IgD-negative memory B cell (primary cell): ENCODE results near the gene ACE2. TPM values are rescaled to one million over a fixed set of nuclear protein-coding genes. Genes with fewer than 3 reads are reported as not detected.

Experiments
- H3K27ac Mint-ChIP-seq, 3 donors: one replicate each; pipeline ENCODE4 v1.8.0; 2020 to 2022; ENCODE audit warnings: mild to moderate bottlenecking in 3 of 3, mixed read lengths in 3 of 3, moderate library complexity in 1 of 3
- H3K27me3 Mint-ChIP-seq: one replicate; pipeline ENCODE4 v1.8.0; 2021; ENCODE audit warnings: mixed read lengths
- H3K36me3 Mint-ChIP-seq: one replicate; pipeline ENCODE4 v1.8.0; 2020; ENCODE audit warnings: mild to moderate bottlenecking, mixed read lengths
- H3K4me1 Mint-ChIP-seq, 3 donors: one replicate each; pipeline ENCODE4 v1.8.0; 2020 to 2022; ENCODE audit warnings: mixed read lengths in 3 of 3, mild to moderate bottlenecking in 1 of 3
- H3K4me3 Mint-ChIP-seq, 4 donors: one replicate each; pipeline ENCODE4 v1.8.0; 2020 to 2022; ENCODE audit warnings: mild to moderate bottlenecking in 4 of 4, mixed read lengths in 4 of 4, moderate library complexity in 3 of 4
- H3K9me3 Mint-ChIP-seq, 3 donors: one replicate each; pipeline ENCODE4 v1.8.0; 2020 to 2021; ENCODE audit warnings: mixed read lengths in 3 of 3, mild to moderate bottlenecking in 1 of 3
- polyA plus RNA-seq: library from polyadenylated mRNA; unstranded; fragments of 300-500 nt; fragmentation: Illumina TruSeq; gene quantifications from one replicate; pipeline ENCODE4 v1.2.3, GENCODE V29; 2021

ACE2 gene
- polyA plus RNA-seq, 1 donor from 2014 or later, result not detected

- H3K4me1 Mint-ChIP-seq, result no peaks in the 10 kb centered on the region
- H3K27ac Mint-ChIP-seq, result no peak overlapping the region
- peaks cover 0 to 2% (median 0%) of the 10 kb centered on the region in 3 donors for H3K9me3 Mint-ChIP-seq
- no peak overlapping the region for H3K4me3 Mint-ChIP-seq
- H3K36me3 Mint-ChIP-seq, result no peaks in the 10 kb centered on the region
- H3K27me3 Mint-ChIP-seq, result peaks cover 12% of the 10 kb centered on the region
Observed at GRCh38 chrX:15559227-15559626, 41.5 kb downstream of the ACE2 start.

GRCh38 chrX:15549189-15550012, 51.4 kb downstream of the ACE2 start:
- Mint-ChIP-seq H3K27ac (no peak overlapping the region), H3K27me3 (peaks cover 6% of the 10 kb centered on the region), H3K4me3 (no peak overlapping the region), H3K36me3 (no peaks in the 10 kb centered on the region), H3K9me3 (peaks cover 0 to 3% (median 0%) of the 10 kb centered on the region in 3 donors), H3K4me1 (no peaks in the 10 kb centered on the region)

DNA sequence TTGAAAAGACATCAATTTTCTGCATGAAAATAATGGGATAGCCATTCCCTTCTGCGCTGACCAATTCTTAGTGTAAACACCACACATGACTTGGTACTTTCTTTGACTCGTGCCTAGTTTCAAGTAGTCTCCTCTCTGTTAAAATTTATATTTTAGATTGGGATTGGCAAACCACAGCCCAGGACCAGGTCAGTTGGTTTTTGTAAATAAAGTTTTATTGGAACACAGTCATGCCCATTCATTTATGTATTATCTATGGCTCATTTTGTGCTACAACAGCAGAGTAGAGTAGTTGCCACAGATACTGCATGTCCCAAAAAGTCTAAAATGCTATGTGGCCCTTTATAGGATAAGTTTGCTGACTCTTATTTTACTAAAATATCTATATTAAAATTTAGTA, 53.4 kb downstream of the ACE2 start:
- H3K36me3 Mint-ChIP-seq, result no peaks in the 10 kb centered on the region
- peaks cover 5% of the 10 kb centered on the region for H3K27me3 Mint-ChIP-seq
- no peaks in the 10 kb centered on the region for H3K4me1 Mint-ChIP-seq
- H3K9me3 Mint-ChIP-seq, result peaks cover 0 to 3% (median 0%) of the 10 kb centered on the region in 3 donors
- H3K27ac Mint-ChIP-seq, result no peak overlapping the region
- no peak overlapping the region for H3K4me3 Mint-ChIP-seq

DNA sequence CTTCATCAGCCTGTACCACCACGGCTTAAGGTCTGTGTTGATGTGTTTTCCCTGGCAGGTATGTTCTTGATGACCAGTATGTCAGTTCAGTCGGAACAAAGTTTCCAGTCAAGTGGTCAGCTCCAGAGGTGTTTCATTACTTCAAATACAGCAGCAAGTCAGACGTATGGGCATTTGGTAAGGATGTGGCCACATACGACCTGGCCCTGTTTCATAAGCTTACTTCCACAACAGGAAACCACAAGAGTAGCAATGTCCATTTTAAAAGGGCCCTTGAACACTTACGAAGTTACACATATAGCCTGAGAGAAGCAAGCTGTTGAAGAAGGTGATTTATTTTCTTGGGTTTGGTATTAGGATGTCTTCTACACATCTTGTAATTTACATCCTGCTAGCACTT, 54.0 kb downstream of the ACE2 start:
- no peaks in the 10 kb centered on the region for H3K36me3 Mint-ChIP-seq
- peaks cover 5% of the 10 kb centered on the region for H3K27me3 Mint-ChIP-seq
- no peaks in the 10 kb centered on the region for H3K4me1 Mint-ChIP-seq
- H3K9me3 Mint-ChIP-seq, result peaks cover 0 to 3% (median 0%) of the 10 kb centered on the region in 3 donors
- no peak overlapping the region for H3K4me3 Mint-ChIP-seq
- no peak overlapping the region for H3K27ac Mint-ChIP-seq

- Mint-ChIP-seq H3K9me3 (no peaks in the 10 kb centered on the region), H3K27ac (no peak overlapping the region), H3K27me3 (peaks cover 4% of the 10 kb centered on the region), H3K4me3 (no peak overlapping the region), H3K36me3 (no peaks in the 10 kb centered on the region), H3K4me1 (no peaks in the 10 kb centered on the region)
Observed at GRCh38 chrX:15530318-15530717, 70.4 kb downstream of the ACE2 start.

- H3K9me3 Mint-ChIP-seq, result no peaks in the 10 kb centered on the region
- H3K4me1 Mint-ChIP-seq, result no peaks in the 10 kb centered on the region
- H3K4me3 Mint-ChIP-seq, result no peak overlapping the region
- H3K27me3 Mint-ChIP-seq, result peaks cover 4% of the 10 kb centered on the region
- H3K27ac Mint-ChIP-seq, result no peak overlapping the region
- no peaks in the 10 kb centered on the region for H3K36me3 Mint-ChIP-seq
Observed at GRCh38 chrX:15529165-15529564, 71.6 kb downstream of the ACE2 start.

DNA sequence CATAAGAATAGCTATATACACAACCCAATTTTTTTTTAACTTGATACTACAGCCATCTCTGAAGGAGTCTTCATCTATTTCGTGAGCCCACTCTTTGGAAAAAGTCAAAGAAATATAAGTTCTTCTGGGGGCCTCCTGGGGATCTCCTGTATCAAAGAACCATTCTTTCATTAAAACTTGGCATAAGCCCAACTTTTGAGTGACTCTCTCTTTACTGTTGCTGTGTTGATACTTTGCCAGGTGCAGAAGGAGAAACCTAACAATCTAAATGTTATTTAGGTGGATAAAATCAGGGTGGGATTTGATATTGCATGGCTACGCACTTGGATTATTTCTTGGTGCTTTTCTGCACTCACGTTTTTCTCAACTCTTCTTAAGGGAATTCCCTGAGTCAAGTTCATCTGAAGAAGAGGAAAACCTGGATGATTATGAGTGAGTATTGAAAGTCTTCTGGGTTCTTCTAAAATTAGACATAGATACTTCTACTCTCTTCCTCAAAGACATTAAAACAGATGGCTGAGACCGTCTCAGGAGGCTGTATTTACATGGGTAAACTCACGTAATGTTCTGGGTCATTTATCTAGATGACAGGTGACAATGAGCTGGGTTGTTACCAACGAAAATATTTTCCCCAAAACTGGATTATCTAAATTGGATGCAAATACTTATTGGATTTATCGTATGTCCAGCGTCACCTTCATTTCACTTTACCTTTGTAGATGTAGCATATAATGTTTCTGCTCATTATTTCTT, 74.9 kb downstream of the ACE2 start:
- H3K36me3 Mint-ChIP-seq, result peaks cover 2% of the 10 kb centered on the region
- H3K27ac Mint-ChIP-seq, result no peak overlapping the region
- H3K4me1 Mint-ChIP-seq, result no peaks in the 10 kb centered on the region
- peaks cover 1% of the 10 kb centered on the region for H3K27me3 Mint-ChIP-seq
- no peak overlapping the region for H3K4me3 Mint-ChIP-seq
- H3K9me3 Mint-ChIP-seq, result no peaks in the 10 kb centered on the region

DNA sequence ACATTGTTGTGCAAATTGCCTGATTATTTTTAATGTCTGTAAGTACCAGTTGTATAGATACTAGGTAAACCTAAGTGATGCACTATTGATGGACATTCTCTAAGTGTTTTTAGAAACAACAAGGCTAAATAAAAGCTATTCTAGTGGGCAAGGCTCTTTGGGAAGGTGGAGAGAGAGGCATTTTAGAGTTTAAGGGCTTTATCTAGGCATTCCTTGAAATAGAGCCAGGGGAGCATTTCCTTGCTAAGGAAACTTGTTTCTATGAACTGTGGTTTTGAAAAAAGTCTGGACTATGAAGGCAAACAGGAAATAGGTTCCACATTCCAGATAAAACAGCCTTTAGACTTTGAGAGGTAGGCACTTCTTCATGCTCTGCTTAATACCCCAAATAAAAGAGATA, 76.3 kb downstream of the ACE2 start:
- Mint-ChIP-seq H3K4me1 (no peaks in the 10 kb centered on the region), H3K4me3 (no peak overlapping the region), H3K27ac (no peak overlapping the region)

DNA sequence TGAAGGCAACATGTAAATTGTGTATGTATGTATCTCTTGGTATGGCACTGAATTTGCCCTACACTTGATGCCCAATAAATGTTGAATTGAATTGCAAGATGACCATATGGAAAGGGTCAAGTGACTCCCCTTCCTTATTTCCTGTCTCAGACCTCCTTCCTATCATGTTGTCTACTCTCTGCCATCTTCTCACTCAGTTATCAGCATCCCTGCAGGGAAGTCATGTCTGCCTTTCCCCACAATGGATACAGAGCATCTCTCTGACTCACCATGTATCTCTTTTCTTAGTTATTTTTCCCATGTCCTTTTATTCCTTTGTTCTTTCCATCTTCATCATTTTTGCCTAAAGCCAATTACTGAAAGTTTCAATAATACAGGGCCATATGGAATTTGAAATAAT, 77.7 kb downstream of the ACE2 start:
- H3K36me3 Mint-ChIP-seq, result peaks cover 2% of the 10 kb centered on the region
- H3K4me1 Mint-ChIP-seq, result no peaks in the 10 kb centered on the region
- no peaks in the 10 kb centered on the region for H3K9me3 Mint-ChIP-seq
- H3K27me3 Mint-ChIP-seq, result peaks cover 1% of the 10 kb centered on the region
- H3K4me3 Mint-ChIP-seq, result no peak overlapping the region
- H3K27ac Mint-ChIP-seq, result no peak overlapping the region

More for the DNA sequence above, 76.3 kb downstream of the ACE2 start:
- Mint-ChIP-seq H3K27me3 (peaks cover 1% of the 10 kb centered on the region), H3K9me3 (no peaks in the 10 kb centered on the region), H3K36me3 (peaks cover 2% of the 10 kb centered on the region)

- Mint-ChIP-seq H3K27me3 (peaks cover 1% of the 10 kb centered on the region), H3K27ac (no peak overlapping the region), H3K36me3 (peaks cover 2% of the 10 kb centered on the region), H3K9me3 (no peaks in the 10 kb centered on the region), H3K4me3 (no peak overlapping the region), H3K4me1 (no peaks in the 10 kb centered on the region)
Observed at GRCh38 chrX:15522464-15522863, 78.3 kb downstream of the ACE2 start.

DNA sequence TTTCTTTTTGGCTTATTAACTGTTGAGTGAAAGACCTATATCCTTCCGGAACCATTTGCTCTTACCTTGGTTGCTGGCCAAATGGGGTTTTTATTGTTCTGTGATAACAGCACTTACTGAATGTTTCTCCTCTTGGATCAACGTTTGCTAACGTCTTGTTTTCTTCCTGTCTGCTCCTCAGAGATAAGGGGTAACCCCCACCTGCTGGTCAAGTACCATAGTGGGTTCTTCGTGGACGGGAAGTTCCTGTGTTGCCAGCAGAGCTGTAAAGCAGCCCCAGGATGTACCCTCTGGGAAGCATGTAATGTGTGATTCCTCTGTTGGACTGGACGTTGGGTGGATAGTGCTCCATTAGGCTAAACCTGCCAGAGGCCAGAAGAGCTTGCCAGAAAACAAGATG, 84.8 kb downstream of the ACE2 start:
- Mint-ChIP-seq H3K36me3 (no peaks in the 10 kb centered on the region), H3K27me3 (peaks cover 4% of the 10 kb centered on the region), H3K27ac (no peak overlapping the region), H3K4me3 (no peak overlapping the region), H3K9me3 (no peaks in the 10 kb centered on the region), H3K4me1 (no peaks in the 10 kb centered on the region)

DNA sequence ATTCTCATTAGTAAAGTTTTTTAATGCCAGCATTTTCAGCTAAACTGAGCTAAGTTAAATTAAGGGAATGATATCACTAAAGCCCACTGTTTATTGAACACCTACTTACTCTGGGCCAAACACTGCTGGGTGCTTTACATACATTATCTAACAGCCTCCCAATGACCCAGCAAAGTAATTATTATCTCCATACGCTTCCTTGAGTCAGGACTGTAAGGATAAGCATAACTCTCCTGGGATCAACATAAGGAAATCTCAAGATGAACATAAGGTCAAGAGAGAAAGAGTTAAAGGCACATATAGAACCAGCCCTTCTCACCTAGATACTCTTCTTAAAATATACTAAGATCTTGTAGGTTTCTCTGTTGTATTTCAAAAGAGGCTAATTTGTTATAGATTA, 86.5 kb downstream of the ACE2 start:
- H3K36me3 Mint-ChIP-seq, result peaks cover 1% of the 10 kb centered on the region
- H3K27ac Mint-ChIP-seq, result no peak overlapping the region
- no peaks in the 10 kb centered on the region for H3K9me3 Mint-ChIP-seq
- no peak overlapping the region for H3K4me3 Mint-ChIP-seq
- H3K4me1 Mint-ChIP-seq, result no peaks in the 10 kb centered on the region
- peaks cover 9% of the 10 kb centered on the region for H3K27me3 Mint-ChIP-seq

DNA sequence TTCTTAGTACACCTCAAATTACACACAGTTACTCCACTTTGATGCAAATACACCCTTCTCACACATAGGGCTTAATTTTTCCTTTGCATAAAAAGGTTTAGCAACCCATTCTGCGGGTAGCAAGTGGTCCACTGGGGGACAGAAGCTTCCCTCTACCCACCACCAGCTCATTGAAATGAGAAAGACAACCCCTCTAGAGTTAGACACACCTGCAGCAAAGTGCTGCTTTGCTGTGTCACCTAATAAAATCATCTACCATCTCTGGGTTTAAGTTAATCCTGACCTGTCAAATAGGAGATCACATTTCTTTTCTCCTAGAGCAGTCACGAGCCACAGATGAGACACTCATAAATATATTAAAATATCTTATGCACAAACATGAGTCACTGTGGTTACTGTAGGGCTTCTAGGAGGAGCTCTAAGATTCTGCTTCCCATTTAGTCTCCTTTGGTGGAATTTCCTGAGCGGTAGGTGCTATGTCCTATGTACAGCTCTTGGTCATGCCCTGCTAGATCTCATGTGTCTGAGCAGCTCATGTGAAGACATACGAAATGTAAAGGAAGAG, 88.3 kb downstream of the ACE2 start:
- no peaks in the 10 kb centered on the region for H3K9me3 Mint-ChIP-seq
- peaks cover 1% of the 10 kb centered on the region for H3K36me3 Mint-ChIP-seq
- H3K27ac Mint-ChIP-seq, result no peak overlapping the region
- no peak overlapping the region for H3K4me3 Mint-ChIP-seq
- no peaks in the 10 kb centered on the region for H3K4me1 Mint-ChIP-seq
- peaks cover 13% of the 10 kb centered on the region for H3K27me3 Mint-ChIP-seq

DNA sequence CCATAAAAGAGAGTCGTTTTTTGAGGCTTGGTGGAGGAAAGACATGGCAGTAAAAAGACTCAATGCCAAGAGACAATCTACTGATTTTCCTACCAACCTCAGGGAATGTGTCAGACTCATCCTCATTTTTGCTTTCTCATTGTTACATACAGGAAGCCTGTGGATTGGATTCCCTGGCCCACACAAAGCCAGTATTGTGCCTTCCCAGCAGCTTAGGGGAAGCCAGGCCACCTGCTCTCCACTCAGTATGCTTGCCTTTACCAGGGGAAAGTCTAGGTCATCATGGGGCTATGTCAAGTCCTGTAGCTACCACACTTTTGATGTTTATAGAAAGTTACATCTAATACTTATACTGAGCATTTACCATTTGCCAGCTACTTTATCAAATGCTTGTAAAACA, 89.2 kb downstream of the ACE2 start:
- Mint-ChIP-seq H3K4me1 (no peaks in the 10 kb centered on the region), H3K27me3 (peaks cover 13% of the 10 kb centered on the region), H3K36me3 (peaks cover 1% of the 10 kb centered on the region), H3K9me3 (no peaks in the 10 kb centered on the region), H3K4me3 (no peak overlapping the region), H3K27ac (no peak overlapping the region)
